CD4-positive, alpha-beta T cell treated with Interleukin-21 for 1 hour (primary cell): Measurements from ENCODE around the gene KRT23.
"Not testable (repeated sequence)": the region's sequence is repeated elsewhere in the genome, so short reads cannot be mapped to it uniquely, and the experiment has no call there.

Experiments
- DNase-seq: peaks from one replicate; pipeline ENCODE4 v3.0.0-alpha.2; 2020

Gene KRT23

GRCh38 chr17:40949418-40949817 is 12.0 kb upstream of the KRT23 start:
- DNase-seq, result no peak

- DNase-seq, result no peak
Measured at GRCh38 chr17:40947929-40948328, 10.5 kb upstream of the KRT23 start.

- no peak for DNase-seq
Measured at GRCh38 chr17:40945414-40945813, 8.0 kb upstream of the KRT23 start.

- DNase-seq, result no peak
Measured at GRCh38 chr17:40944531-40944930, 7.1 kb upstream of the KRT23 start.

- no peak for DNase-seq
Measured at GRCh38 chr17:40942553-40942952, 5.1 kb upstream of the KRT23 start.

- DNase-seq, result no peak
Measured at GRCh38 chr17:40940266-40940665, 2.8 kb upstream of the KRT23 start.

- no peak for DNase-seq
Measured at GRCh38 chr17:40938981-40939380, 1.5 kb upstream of the KRT23 start.

GRCh38 chr17:40936976-40937375 is 470 bp downstream of the KRT23 start:
- DNase-seq, result no peak

GRCh38 chr17:40936437-40936971 is 942 bp downstream of the KRT23 start:
- no peak for DNase-seq

GRCh38 chr17:40935624-40936023 is 1.8 kb downstream of the KRT23 start:
- no peak for DNase-seq

- no peak for DNase-seq
Measured at GRCh38 chr17:40932608-40933007, 4.8 kb downstream of the KRT23 start.

- DNase-seq, result no peak
Measured at GRCh38 chr17:40931311-40931710, 6.1 kb downstream of the KRT23 start.

GRCh38 chr17:40926341-40926740 is 11.1 kb downstream of the KRT23 start:
- DNase-seq, result no peak

- no peak for DNase-seq
Measured at GRCh38 chr17:40922239-40922638, 15.2 kb downstream of the KRT23 start.

- DNase-seq, result no peak
Measured at GRCh38 chr17:40921026-40921425, 16.4 kb downstream of the KRT23 start.

GRCh38 chr17:40917116-40917515 is 20.3 kb downstream of the KRT23 start:
- DNase-seq, result not testable (repeated sequence)

GRCh38 chr17:40916366-40916765 is 21.1 kb downstream of the KRT23 start:
- no peak for DNase-seq

GRCh38 chr17:40915721-40916256 is 21.7 kb downstream of the KRT23 start:
- no peak for DNase-seq

GRCh38 chr17:40915199-40915661 is 22.2 kb downstream of the KRT23 start:
- DNase-seq, result no peak

GRCh38 chr17:40914075-40914855 is 23.2 kb downstream of the KRT23 start:
- DNase-seq, result no peak

- no peak for DNase-seq
Measured at GRCh38 chr17:40912486-40913210, 24.8 kb downstream of the KRT23 start.

GRCh38 chr17:40910441-40910841 is 27.0 kb downstream of the KRT23 start:
- DNase-seq, result no peak

- no peak for DNase-seq
Measured at GRCh38 chr17:40909755-40910154, 27.7 kb downstream of the KRT23 start.

- DNase-seq, result peak; percentile 73
Measured at GRCh38 chr17:40909351-40909750, 28.1 kb downstream of the KRT23 start.
